Activated T-cell treated with anti-CD3 and anti-CD28 coated beads for 1 hour (primary cell): Measurements from ENCODE around the gene ACTN4.
A peak's percentile ranks its signal among the peaks of the same experiment; 100 is the strongest.
"Not testable (repeated sequence)": the region's sequence is repeated elsewhere in the genome, so short reads cannot be mapped to it uniquely, and the experiment has no call there.

ENCODE experiments used
- DNase-seq: peaks from one replicate; pipeline ENCODE4 v3.0.0-alpha.2; 2020; ENCODE audit warnings: low read depth

The ACTN4 gene

DNA sequence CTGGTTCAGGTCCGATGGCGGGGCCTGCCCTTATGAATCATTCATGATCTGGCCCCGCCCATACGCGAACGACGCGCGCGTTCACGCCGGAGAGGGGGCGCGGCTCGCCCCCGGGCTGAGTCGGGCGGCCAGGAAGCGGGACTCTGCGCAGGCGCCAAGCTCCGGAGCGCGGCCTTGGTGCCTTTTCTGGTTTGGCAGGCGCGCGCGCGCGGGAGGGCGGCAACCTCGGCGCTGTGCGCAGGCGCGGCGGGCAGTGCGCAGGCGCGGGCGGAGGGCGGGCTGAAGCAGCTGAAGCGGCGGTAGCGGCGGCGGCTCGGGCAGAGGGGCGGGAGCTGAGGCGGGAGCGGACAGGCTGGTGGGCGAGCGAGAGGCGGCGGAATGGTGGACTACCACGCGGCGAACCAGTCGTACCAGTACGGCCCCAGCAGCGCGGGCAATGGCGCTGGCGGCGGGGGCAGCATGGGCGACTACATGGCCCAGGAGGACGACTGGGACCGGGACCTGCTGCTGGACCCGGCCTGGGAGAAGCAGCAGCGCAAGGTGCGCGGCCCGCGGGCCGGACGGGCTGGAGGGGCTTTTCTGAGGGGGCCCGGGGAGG, at the start of gene ACTN4:
Gene ACTN4, plus strand, starts transcription at position 282 of the 598 bp plus-strand sequence. Its CDS starts 97 bp downstream, at position 379.
- peak; percentile 100 for DNase-seq

DNA sequence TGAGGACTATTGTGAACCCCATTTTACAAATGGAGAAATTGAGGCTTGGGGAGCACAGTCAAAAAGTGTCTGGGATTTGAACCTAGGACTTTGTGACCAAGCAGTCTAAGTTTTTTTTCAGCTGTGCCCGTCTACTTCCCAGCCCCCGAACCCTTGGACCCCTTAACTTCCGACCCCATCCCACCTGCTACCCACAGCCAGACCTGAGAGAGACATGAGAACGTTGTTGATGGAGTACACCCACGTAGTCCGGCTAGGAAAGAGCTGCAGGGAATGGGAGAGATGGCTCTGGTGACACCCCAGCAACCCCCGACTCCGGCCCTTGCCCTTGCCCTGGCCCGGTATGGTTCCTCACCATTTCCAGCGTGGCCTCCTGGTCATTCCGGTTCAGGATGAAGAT, 47.7 kb upstream of the ACTN4 start:
- DNase-seq: no peak

DNA sequence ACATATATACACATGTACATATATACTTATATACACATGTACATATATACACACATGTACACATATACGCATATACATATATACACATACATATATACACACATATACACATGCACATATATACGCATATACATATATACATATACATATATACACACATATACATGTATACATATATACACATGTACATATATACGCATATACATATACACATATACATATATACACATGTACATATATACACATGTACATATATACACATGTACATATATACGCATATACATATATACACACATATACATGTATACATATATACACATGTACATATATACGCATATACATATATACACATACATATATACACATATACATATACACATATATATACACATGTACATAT, 44.6 kb upstream of the ACTN4 start:
- DNase-seq: not testable (repeated sequence)

- no peak for DNase-seq
Measured at GRCh38 chr19:38606131-38606530, 41.3 kb upstream of the ACTN4 start.

GRCh38 chr19:38614289-38614688, 33.2 kb upstream of the ACTN4 start:
- no peak for DNase-seq

- DNase-seq: no peak
Measured at GRCh38 chr19:38615007-38615581, 32.4 kb upstream of the ACTN4 start.

DNA sequence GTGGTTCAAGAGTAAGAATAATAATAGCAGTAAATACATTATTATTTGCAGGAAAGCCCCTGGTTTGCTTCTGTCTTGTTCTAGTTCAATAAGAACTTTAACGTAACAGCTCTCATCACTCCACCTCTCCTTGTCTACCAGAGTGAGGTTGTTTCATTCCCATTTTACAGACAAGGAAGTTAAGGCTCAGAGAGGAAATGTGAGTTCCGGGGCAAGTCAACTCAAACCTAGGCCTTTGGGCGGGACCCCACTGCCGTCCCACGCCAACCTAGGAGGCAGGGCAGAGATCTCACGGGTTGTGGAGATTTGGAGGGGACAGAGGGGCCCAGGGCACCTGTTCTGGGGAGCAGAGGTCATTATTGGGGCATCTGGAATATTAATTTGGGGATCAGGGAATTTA, 31.2 kb upstream of the ACTN4 start:
- DNase-seq: no peak

DNA sequence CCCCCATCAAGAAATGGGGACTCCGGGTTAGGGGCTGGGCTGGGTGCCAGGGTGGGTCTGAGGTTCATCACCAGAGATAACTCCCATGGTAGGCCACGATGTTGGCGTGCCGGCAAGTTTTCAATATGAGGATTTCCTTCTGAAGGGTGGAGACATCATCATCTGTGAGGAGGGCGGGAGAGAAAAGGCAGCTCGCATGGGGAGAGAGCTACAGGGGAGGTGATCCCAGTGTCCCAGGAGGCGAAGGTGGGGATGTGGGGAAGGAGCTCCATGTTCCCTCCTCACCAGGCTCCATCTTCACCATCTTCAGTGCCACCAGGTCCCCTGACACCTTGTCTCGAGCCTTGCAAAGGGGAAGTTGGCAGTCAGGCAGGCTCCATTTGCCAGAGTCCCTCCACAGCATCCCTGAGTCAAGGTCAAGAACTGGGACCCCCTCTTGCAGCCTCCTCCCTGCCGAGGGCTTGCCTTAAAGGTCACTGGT, 30.1 kb upstream of the ACTN4 start:
- no peak for DNase-seq

- DNase-seq: peak; percentile 58
Measured at GRCh38 chr19:38617764-38618589, 29.5 kb upstream of the ACTN4 start, which contains the start of gene MAP4K1. MAP4K1 (minus strand) TSS chr19:38617953; CDS start chr19:38617895, 58 bp downstream.

- peak; percentile 99 for DNase-seq
Measured at GRCh38 chr19:38618590-38619360, 28.7 kb upstream of the ACTN4 start, which contains the start of gene EIF3K. EIF3K (plus strand) TSS chr19:38619188; CDS start chr19:38619269, 81 bp downstream.

- DNase-seq: no peak
Measured at GRCh38 chr19:38619361-38620174, 27.9 kb upstream of the ACTN4 start.

GRCh38 chr19:38624822-38625221, 22.6 kb upstream of the ACTN4 start:
- no peak for DNase-seq

- no peak for DNase-seq
Measured at GRCh38 chr19:38626401-38626800, 21.0 kb upstream of the ACTN4 start.

DNA sequence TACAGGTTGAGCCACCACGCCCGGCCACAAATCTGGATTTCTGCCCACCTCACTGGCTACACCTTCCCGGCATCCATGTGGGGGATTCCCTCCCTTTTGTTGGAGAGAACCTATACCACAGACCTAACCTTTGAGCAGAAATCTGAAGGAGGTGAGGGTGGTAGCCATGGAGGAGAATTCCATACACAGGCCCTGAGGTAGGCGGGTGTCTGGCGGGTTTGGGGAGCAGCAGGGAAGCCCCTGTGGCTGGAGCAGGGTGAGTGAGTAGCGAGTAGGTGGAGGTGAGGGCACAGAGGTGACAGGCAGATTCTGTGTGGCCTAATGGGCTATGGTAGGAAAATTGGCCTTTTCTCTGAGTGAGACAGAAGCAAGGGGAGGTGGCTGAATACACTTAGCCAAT, 17.9 kb upstream of the ACTN4 start:
- no peak for DNase-seq

- DNase-seq: not testable (repeated sequence)
Measured at GRCh38 chr19:38631301-38631700, 16.1 kb upstream of the ACTN4 start.

- not testable (repeated sequence) for DNase-seq
Measured at GRCh38 chr19:38631811-38632475, 15.5 kb upstream of the ACTN4 start.

GRCh38 chr19:38632476-38633213, 14.8 kb upstream of the ACTN4 start:
- DNase-seq: no peak

DNA sequence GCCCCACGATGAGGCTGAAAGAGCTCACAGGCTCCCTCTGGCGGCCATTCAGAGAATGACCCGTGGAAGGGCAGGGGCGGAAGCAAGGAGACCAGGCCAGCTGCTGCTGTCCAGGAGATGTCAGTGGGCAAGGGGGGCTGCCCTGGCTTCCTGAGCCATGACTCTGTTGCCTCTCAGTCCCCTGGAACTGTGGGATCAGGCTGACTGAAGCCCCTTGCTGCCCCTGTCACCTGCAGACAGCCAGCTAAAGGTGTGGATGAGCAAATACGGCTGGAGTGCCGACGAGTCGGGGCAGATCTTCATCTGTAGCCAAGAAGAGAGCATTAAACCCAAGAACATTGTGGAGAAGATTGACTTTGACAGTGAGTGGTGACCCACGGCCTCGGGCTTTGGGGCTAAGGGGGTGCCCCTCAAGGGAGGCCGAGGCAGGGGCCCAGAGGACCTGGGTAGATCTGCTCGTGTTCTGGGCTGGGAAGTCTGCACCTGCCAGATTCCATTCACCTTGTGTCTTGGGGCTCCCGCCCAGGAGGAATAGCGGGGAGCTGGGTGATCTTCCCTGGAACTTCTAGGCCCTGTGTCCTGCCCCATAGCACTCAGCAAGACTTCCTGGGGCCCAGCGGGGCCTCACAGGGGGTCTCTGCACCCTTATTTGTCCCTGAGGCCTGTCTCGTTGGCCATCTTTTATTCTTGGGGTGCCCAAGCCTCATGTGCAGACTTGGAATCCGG, 12.5 kb upstream of the ACTN4 start:
- DNase-seq: peak; percentile 75
